ENCODE results near the gene MRM3. TPM values are rescaled to one million over a fixed set of nuclear protein-coding genes. Genes with fewer than 3 reads are reported as not detected.

The MRM3 gene
- total RNA-seq, 4 donors from 2014 or later: 3.2 to 20.8 (median 11.6) TPM

DNA sequence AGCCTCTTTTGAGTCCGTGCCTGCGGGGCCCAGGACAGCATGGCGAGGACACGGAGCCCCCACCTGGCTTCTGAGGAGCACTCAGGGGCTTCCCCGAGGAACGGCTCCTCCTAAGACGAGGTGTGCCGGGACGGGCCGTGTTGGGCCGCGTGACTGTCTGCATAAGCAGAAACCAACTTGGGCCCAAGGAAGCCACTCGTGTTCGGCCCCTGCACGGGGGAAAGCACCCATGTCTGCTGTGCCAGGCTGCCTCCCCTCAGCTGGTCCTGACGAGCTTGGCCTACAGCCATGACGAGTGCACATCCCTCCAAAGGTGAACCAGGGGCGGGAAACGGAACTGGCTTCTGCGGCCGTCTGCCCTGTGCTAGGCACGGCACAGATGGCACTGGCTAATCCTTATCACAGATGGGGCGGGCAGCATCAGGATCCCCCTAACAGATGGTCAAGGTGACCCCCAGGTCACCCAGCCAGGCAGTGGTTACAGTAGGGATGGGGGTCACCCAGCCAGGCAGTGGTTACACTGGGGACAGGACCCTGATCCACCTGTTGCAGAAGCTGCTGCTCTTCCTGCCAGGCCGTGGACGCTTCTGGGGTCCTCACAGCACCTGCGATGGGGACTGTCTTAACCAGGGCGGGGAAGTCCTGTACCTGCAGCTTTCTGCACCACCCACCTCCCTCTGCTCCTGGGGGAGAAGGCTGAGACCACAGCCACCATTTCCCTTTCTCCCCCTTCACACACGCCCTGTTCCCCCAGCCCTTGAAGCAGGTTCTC lies 25.6 kb downstream of the MRM3 start:
- Histone ChIP-seq H3K4me3 (no peak overlapping the region), H3K27ac (no peak overlapping the region), H3K9me3 (no peaks in the 10 kb centered on the region), H3K4me1 (no peaks in the 10 kb centered on the region), H3K27me3 (no peaks in the 10 kb centered on the region), H3K36me3 (no peaks in the 10 kb centered on the region)
- TF ChIP-seq POLR2A (IDR thresholded peaks at IDR 0.05): no peak
- TF ChIP-seq, protein P1, sequence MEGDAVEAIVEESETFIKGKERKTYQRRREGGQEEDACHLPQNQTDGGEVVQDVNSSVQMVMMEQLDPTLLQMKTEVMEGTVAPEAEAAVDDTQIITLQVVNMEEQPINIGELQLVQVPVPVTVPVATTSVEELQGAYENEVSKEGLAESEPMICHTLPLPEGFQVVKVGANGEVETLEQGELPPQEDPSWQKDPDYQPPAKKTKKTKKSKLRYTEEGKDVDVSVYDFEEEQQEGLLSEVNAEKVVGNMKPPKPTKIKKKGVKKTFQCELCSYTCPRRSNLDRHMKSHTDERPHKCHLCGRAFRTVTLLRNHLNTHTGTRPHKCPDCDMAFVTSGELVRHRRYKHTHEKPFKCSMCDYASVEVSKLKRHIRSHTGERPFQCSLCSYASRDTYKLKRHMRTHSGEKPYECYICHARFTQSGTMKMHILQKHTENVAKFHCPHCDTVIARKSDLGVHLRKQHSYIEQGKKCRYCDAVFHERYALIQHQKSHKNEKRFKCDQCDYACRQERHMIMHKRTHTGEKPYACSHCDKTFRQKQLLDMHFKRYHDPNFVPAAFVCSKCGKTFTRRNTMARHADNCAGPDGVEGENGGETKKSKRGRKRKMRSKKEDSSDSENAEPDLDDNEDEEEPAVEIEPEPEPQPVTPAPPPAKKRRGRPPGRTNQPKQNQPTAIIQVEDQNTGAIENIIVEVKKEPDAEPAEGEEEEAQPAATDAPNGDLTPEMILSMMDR (IDR thresholded peaks at IDR 0.05): no peak
- DNase-seq: no peak
- intact Hi-C loops (cut with DNase I; ENCODE audit: low total_unique reads): no loop called here

DNA sequence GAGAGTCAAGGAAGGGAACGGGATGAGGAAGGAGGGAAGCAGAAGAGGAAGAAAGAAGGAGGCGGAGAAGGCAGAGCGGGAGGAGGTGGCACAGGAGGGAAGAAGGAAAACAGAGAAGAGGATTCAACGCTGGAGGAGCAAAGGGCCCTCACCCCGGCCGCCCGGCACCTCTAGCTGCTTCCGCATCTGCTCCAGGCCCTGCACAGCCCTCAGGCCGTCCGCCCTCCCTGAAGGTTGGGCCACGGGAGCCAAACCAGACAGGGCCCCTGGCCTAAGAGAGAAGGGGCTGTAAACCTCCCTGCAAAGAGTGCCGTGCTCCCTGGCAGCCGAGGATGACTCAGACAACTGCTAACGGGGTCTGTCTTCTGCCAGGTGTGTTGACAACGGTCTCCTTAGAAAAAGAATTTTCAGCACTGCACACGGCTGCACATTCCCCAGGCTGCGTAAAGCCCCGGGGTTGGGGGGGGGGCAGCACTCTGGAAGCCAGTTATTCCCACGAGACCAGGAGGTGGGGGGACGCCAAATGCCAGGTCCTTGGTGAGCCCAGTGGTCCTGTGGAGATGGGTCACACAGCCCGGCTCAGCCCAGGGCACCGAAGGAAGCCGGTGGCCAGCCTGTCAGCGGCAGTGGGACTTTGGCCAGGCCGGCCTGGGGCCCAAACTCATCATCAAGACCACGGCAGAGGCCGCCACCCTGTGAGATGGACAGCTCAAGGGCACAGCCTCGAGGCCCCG lies 29.1 kb downstream of the MRM3 start:
- TF ChIP-seq POLR2A (IDR thresholded peaks at IDR 0.05): no peak
- TF ChIP-seq, protein P1 (IDR thresholded peaks at IDR 0.05): no peak
- Histone ChIP-seq H3K27me3 (no peaks in the 10 kb centered on the region), H3K27ac (no peak overlapping the region), H3K9me3 (no peaks in the 10 kb centered on the region), H3K36me3 (no peaks in the 10 kb centered on the region), H3K4me1 (no peaks in the 10 kb centered on the region), H3K4me3 (no peak overlapping the region)
- DNase-seq: no peak
- intact Hi-C loops (cut with DNase I; ENCODE audit: low total_unique reads): no loop called here

DNA sequence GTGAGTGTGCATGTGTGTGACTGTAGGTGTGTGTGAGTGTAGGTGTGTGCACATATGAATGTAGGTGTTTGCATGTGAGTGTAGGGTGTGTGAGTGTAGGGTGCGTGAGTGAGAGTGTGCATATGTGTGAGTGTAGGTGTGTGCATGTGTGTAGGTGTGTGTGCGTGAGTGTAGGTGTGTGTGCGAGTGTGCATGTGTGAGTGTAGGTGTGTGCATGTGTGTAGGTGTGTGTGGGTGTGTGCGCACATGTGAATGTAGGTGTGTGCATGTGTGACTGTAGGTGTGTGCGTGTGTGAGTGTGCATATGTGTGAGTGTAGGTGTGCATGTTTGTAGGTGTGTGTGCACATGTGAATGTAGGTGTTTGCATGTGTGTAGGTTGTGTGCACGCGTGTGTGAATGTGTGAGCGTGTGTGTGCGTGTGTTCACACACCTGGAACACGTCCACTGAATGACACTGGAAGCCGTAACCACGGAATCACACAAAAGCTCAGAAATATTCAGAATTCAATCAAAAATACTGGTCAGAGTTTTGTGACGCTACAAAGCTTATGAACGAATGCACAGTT lies 30.6 kb downstream of the MRM3 start:
- Histone ChIP-seq H3K4me3 (no peak overlapping the region), H3K27me3 (no peaks in the 10 kb centered on the region), H3K27ac (no peak overlapping the region), H3K4me1 (no peaks in the 10 kb centered on the region), H3K9me3 (no peaks in the 10 kb centered on the region), H3K36me3 (no peaks in the 10 kb centered on the region)
- intact Hi-C loops (cut with DNase I; ENCODE audit: low total_unique reads): no loop called here
- DNase-seq: no peak
- TF ChIP-seq POLR2A (IDR thresholded peaks at IDR 0.05): no peak
- TF ChIP-seq, protein P1 (IDR thresholded peaks at IDR 0.05): no peak

DNA sequence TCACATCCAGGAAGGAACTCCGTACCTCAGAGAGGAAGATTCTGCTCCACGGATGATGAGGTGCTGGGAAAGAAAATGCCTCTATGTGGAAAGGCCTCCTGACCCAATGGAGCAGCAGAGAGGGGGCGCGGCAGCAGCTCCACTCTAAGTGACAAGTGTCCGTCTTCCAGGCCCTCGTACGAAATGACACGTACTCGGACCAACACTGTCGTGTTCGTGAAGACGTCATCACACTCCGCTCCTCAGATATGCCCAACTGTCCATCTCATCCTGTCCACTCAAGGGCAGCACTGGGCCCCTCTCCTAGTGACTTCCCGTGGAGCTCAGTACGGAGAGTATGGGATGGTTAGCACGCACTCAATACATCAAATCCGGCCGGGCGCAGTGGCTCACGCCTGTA lies 32.2 kb downstream of the MRM3 start:
- TF ChIP-seq, protein P1 (IDR thresholded peaks at IDR 0.05): no peak
- TF ChIP-seq POLR2A (IDR thresholded peaks at IDR 0.05): no peak
- intact Hi-C loops (cut with DNase I; ENCODE audit: low total_unique reads): no loop called here
- Histone ChIP-seq H3K36me3 (no peaks in the 10 kb centered on the region), H3K27ac (no peak overlapping the region), H3K4me3 (no peak overlapping the region), H3K9me3 (no peaks in the 10 kb centered on the region), H3K4me1 (no peaks in the 10 kb centered on the region), H3K27me3 (no peaks in the 10 kb centered on the region)
- no peak for DNase-seq

DNA sequence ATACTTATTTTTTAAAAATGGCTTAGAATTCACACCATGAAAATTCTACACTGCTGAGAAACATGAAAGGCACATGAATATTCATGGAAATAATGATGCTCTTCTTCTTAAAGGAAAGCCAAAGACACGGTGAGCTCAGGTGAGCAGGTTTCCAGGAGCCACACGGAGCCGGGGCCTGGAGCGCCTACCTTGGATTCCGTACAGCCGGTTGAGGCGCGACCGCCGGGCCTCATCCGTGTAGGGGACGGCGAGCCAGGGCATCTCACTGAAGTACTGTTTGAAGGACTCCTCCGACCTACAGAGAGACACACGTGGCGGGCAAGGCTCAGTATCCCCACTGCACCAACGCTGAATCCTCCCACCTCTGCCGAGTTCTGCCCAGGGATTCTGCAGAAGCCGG lies 37.1 kb downstream of the MRM3 start:
- H3K4me1 ChIP-seq: no peaks in the 10 kb centered on the region
- no peak for DNase-seq
- no peak overlapping the region for H3K27ac ChIP-seq
- TF ChIP-seq POLR2A (IDR thresholded peaks at IDR 0.05): no peak
- TF ChIP-seq, protein P1 (IDR thresholded peaks at IDR 0.05): no peak
- no peak overlapping the region for H3K4me3 ChIP-seq
- intact Hi-C loops (cut with DNase I; ENCODE audit: low total_unique reads): no loop called here
- no peaks in the 10 kb centered on the region for H3K9me3 ChIP-seq
- no peaks in the 10 kb centered on the region for H3K36me3 ChIP-seq
- H3K27me3 ChIP-seq: no peaks in the 10 kb centered on the region
